Neuronal stem cell (in vitro differentiated cells): Measurements from ENCODE around the gene PTPRG.
A peak's percentile ranks its signal among the peaks of the same experiment; 100 is the strongest.

Experiments
- DNase-seq: peaks from one replicate; pipeline ENCODE4 v3.0.0-alpha.2; 2013; ENCODE audit warnings: low spot score
- H2AFZ ChIP-seq: one replicate; pipeline ENCODE4 v1.6.1; 2013; ENCODE audit warnings: mild to moderate bottlenecking, low read length, inconsistent platforms
- H2AK5ac ChIP-seq: 2 replicates; pipeline ENCODE4 v1.6.1; 2013; ENCODE audit warnings: low read depth, mild to moderate bottlenecking, inconsistent platforms, low read length, moderate library complexity, mixed read lengths
- H2BK120ac ChIP-seq: 2 replicates; pipeline ENCODE4 v1.6.1; 2013; ENCODE audit warnings: low read depth, mild to moderate bottlenecking, inconsistent platforms, low read length, moderate library complexity, mixed read lengths
- H2BK12ac ChIP-seq: one replicate; pipeline ENCODE4 v1.6.1; 2013; ENCODE audit warnings: low read length, inconsistent platforms
- H2BK15ac ChIP-seq: 2 replicates; pipeline ENCODE4 v1.6.1; 2013; ENCODE audit warnings: mild to moderate bottlenecking, low read length, inconsistent platforms, mixed read lengths
- H2BK5ac ChIP-seq: one replicate; pipeline ENCODE4 v1.6.1; 2013; ENCODE audit warnings: inconsistent platforms, mild to moderate bottlenecking, low read length, moderate library complexity
- H3K14ac ChIP-seq: one replicate; pipeline ENCODE4 v1.6.1; 2013; ENCODE audit warnings: low read length, inconsistent platforms
- H3K18ac ChIP-seq: 2 replicates; pipeline ENCODE4 v1.6.1; 2013; ENCODE audit warnings: low read length, inconsistent platforms
- H3K23ac ChIP-seq: 2 replicates; pipeline ENCODE4 v1.6.1; 2013; ENCODE audit warnings: low read depth, mild to moderate bottlenecking, mixed read lengths, low read length, inconsistent platforms; ENCODE audit not compliant: poor library complexity
- H3K27ac ChIP-seq: replicated peaks from 3 replicates; pipeline ENCODE4 v1.5.1; 2013; ENCODE audit warnings: low read length, inconsistent platforms
- H3K27me3 ChIP-seq, 3 experiments: 2 replicates each; pipeline ENCODE4 v1.6.1; 2013; ENCODE audit warnings: low read length in 3 of 3, mild to moderate bottlenecking in 2 of 3, inconsistent platforms in 1 of 3, low read depth in 1 of 3, mixed read lengths in 1 of 3, moderate library complexity in 1 of 3; ENCODE audit not compliant: control insufficient read depth in 3 of 3, insufficient read depth in 3 of 3
- H3K36me3 ChIP-seq, 2 donors: replicated peaks in 1 of 2; 2 replicates each; pipeline ENCODE4 v1.6.1; 2013; ENCODE audit warnings: low read length in 2 of 2; ENCODE audit not compliant: control insufficient read depth in 2 of 2, insufficient read depth in 2 of 2
- H3K4ac ChIP-seq: 2 replicates; pipeline ENCODE4 v1.6.1; 2013; ENCODE audit warnings: inconsistent platforms, mild to moderate bottlenecking, low read length, moderate library complexity
- H3K4me1 ChIP-seq, 2 donors: 1 replicate in 1 of 2; 2 replicates in 1 of 2; pipeline ENCODE4 v1.6.1; 2013; ENCODE audit warnings: low read length in 2 of 2, low read depth in 1 of 2; ENCODE audit not compliant: control insufficient read depth in 2 of 2, insufficient read depth in 1 of 2
- H3K4me2 ChIP-seq: one replicate; pipeline ENCODE4 v1.6.1; 2013; ENCODE audit warnings: mild to moderate bottlenecking, low read length, inconsistent platforms; ENCODE audit not compliant: insufficient read depth, poor library complexity, severe bottlenecking
- H3K4me3 ChIP-seq, 2 donors: 2 replicates each; pipeline ENCODE4 v1.5.1; 2013; ENCODE audit warnings: low read length in 2 of 2, mild to moderate bottlenecking in 2 of 2, inconsistent platforms in 1 of 2, moderate library complexity in 1 of 2
- H3K79me1 ChIP-seq: one replicate; pipeline ENCODE4 v1.6.1; 2013; ENCODE audit warnings: low read depth, mild to moderate bottlenecking, inconsistent platforms, low read length, moderate library complexity
- H3K9ac ChIP-seq: one replicate; pipeline ENCODE4 v1.6.1; 2013; ENCODE audit warnings: mild to moderate bottlenecking, low read depth, low read length, inconsistent platforms; ENCODE audit not compliant: poor library complexity
- H3K9me3 ChIP-seq, 2 donors: replicated peaks in 1 of 2; 2 replicates each; pipeline versions ENCODE3 to v1.6.1; 2013; ENCODE audit warnings: low read length in 2 of 2, mild to moderate bottlenecking in 2 of 2, inconsistent platforms in 1 of 2, low read depth in 1 of 2, mixed read lengths in 1 of 2, moderate library complexity in 1 of 2; ENCODE audit not compliant: control insufficient read depth in 2 of 2, insufficient read depth in 1 of 2
- H4K8ac ChIP-seq: one replicate; pipeline ENCODE4 v1.6.1; 2013; ENCODE audit warnings: low read depth, mild to moderate bottlenecking, inconsistent platforms, low read length, moderate library complexity
- H4K91ac ChIP-seq: one replicate; pipeline ENCODE4 v1.6.1; 2013; ENCODE audit warnings: low read length, low read depth, mild to moderate bottlenecking, inconsistent platforms; ENCODE audit not compliant: poor library complexity
- WGBS, 2 donors: extraction: QIAGEN DNeasy Blood & Tissue Kit; methylation state at CpG; one replicate each; pipeline ENCODE4 v1.1.7; 2013; ENCODE audit warnings: missing lambda C conversion rate in 2 of 2, mixed read lengths in 1 of 2; ENCODE audit not compliant: insufficient read length in 2 of 2, insufficient replicate concordance in 1 of 2; ENCODE audit errors: extremely low coverage in 2 of 2; 5-methylcytosine and 5-hydroxymethylcytosine counted together

Gene PTPRG

DNA sequence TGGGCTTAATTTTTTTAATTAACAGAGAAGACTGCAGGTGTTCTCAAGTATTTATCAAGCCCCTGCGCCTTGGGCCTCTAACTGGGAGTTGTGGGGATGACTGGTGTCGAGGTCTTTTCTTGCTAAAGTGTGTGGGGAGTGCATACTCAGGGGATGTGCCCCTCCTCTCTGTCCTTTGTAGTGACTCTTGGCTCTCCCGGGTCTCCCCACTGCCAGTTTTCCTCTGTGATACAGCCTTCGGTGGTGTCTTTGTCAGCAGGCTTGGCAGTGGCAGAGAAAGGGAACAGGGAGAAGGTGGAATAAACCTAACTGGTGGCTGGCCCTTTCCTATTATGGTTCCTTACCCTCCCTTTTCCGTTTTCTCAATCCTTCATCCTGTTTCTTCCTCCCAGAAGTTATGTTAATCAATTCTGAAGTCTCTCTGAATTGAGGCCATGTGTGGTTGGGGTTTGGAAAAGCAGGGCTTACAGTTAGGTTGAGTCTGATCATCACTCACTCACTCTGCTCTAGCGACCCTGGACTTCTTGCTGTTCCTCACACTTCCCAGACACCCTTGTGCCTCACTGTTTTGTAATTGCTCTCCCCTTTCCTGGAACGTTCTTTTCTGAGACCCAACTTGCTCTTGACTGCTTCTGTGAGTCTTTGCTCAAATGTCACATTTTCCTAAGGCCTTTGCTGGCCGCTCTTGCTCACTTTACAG is 158.1 kb downstream of the PTPRG start:
- Histone ChIP-seq H3K4ac (no peak overlapping the region), H2AFZ (peak overlapping the region; percentile 57), H4K8ac (no peak overlapping the region), H3K18ac (no peak overlapping the region), H4K91ac (no peak overlapping the region), H2BK120ac (no peak overlapping the region), H2AK5ac (no peak overlapping the region), H3K4me1 (peaks cover 7 to 15% of the 10 kb centered on the region in 2 donors), H3K4me3 (no peak overlapping the region), H3K36me3 (peaks cover 0 to 2% of the 10 kb centered on the region in 2 donors), H3K27ac (no peak overlapping the region), H3K14ac (no peak overlapping the region), H3K9ac (no peak overlapping the region), H2BK5ac (no peak overlapping the region), H3K79me1 (peaks cover 4% of the 10 kb centered on the region), H3K9me3 (peaks cover 0 to 3% of the 10 kb centered on the region in 2 donors), H2BK12ac (no peak overlapping the region), H3K4me2 (no peak overlapping the region), H2BK15ac (no peak overlapping the region), H3K27me3 (no peaks in the 10 kb centered on the region), H3K23ac (no peak overlapping the region)
- WGBS, 2 donors = no CpG with 5 or more reads among the region's 8 CpGs
- no peak for DNase-seq

DNA sequence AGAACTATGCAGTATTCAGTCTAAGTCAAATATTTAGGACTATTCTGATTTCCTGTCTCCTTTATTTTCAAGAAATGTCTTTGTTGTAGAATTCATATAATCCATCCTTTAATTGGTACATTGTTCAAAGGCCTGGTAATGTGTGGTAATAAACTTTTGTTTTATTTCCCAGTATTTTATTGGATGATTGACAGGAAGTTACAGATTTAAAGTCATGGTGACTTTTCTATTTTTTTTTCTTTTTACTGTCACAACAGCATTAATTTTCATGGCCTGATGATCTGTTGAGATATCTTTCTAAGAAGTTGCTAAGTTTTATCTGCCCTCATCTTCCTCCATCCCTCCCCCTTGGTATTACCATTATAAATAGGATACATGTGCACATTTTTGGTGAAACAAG is 161.7 kb downstream of the PTPRG start:
- Histone ChIP-seq H3K4ac (no peak overlapping the region), H3K14ac (no peak overlapping the region), H3K27me3 (no peaks in the 10 kb centered on the region), H4K8ac (no peak overlapping the region), H2BK12ac (no peak overlapping the region), H2AFZ (no peak overlapping the region), H3K4me3 (no peak overlapping the region), H2BK120ac (no peak overlapping the region), H3K9me3 (peaks cover 0 to 3% of the 10 kb centered on the region in 2 donors), H3K27ac (no peak overlapping the region), H3K79me1 (peaks cover 4% of the 10 kb centered on the region), H2BK15ac (no peak overlapping the region), H3K18ac (no peak overlapping the region), H3K36me3 (peaks cover 0 to 2% of the 10 kb centered on the region in 2 donors), H3K4me1 (peaks cover 7 to 15% of the 10 kb centered on the region in 2 donors), H3K4me2 (no peak overlapping the region), H3K9ac (no peak overlapping the region), H2AK5ac (no peak overlapping the region), H2BK5ac (no peak overlapping the region), H3K23ac (no peak overlapping the region), H4K91ac (no peak overlapping the region)
- no peak for DNase-seq

- H3K27me3 ChIP-seq = no peaks in the 10 kb centered on the region
- H3K9ac ChIP-seq = no peak overlapping the region
- H2BK15ac ChIP-seq = no peak overlapping the region
- no peak overlapping the region for H3K4me2 ChIP-seq
- H3K23ac ChIP-seq = no peak overlapping the region
- H3K14ac ChIP-seq = no peak overlapping the region
- peaks cover 4% of the 10 kb centered on the region for H3K79me1 ChIP-seq
- no peak overlapping the region for H3K4ac ChIP-seq
- H3K36me3 ChIP-seq = peaks cover 0 to 2% of the 10 kb centered on the region in 2 donors
- no peak overlapping the region for H4K91ac ChIP-seq
- no peak for DNase-seq
- peaks cover 0 to 3% of the 10 kb centered on the region in 2 donors for H3K9me3 ChIP-seq
- no CpG with 5 or more reads among the region's 2 CpGs for WGBS, 2 donors
- H4K8ac ChIP-seq = no peak overlapping the region
- H2AFZ ChIP-seq = no peak overlapping the region
- H2BK5ac ChIP-seq = no peak overlapping the region
- H2BK12ac ChIP-seq = no peak overlapping the region
- no peak overlapping the region for H3K27ac ChIP-seq
- H2AK5ac ChIP-seq = no peak overlapping the region
- no peak overlapping the region for H2BK120ac ChIP-seq
- H3K4me3 ChIP-seq = no peak overlapping the region
- no peak overlapping the region for H3K18ac ChIP-seq
- peaks cover 4 to 7% of the 10 kb centered on the region in 2 donors for H3K4me1 ChIP-seq
These were observed 162.8 kb downstream of the PTPRG start for GRCh38 chr3:61724183-61724582.

DNA sequence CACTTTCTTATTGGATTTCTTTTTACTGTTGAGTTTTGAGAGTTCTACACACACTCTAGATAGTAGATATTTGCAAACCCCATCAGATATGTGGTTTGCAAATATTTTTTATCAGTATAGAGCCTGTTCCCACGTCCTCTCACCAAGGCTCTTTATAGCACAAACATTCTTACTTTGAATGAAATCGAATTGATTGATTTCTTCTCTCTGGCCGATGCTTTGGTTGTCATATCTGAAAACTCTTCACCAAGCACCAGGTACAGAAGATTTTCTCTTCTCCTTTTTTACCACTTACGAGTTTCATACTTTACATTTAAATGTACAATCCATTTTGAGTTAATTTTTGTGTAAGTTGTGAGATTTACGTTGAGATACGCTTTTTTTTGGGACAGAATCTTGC is 163.4 kb downstream of the PTPRG start:
- H2BK120ac ChIP-seq = no peak overlapping the region
- no peak overlapping the region for H2AK5ac ChIP-seq
- H3K79me1 ChIP-seq = peaks cover 4% of the 10 kb centered on the region
- no peak overlapping the region for H2BK15ac ChIP-seq
- H3K23ac ChIP-seq = no peak overlapping the region
- no peak for DNase-seq
- peaks cover 0 to 2% of the 10 kb centered on the region in 2 donors for H3K36me3 ChIP-seq
- no peak overlapping the region for H2AFZ ChIP-seq
- no peak overlapping the region for H3K14ac ChIP-seq
- H4K8ac ChIP-seq = no peak overlapping the region
- no peak overlapping the region for H3K9ac ChIP-seq
- H3K4ac ChIP-seq = no peak overlapping the region
- no CpG with 5 or more reads among the region's 6 CpGs for WGBS, 2 donors
- no peak overlapping the region for H2BK5ac ChIP-seq
- no peak overlapping the region for H3K18ac ChIP-seq
- H3K27ac ChIP-seq = no peak overlapping the region
- no peak overlapping the region for H2BK12ac ChIP-seq
- no peak overlapping the region for H4K91ac ChIP-seq
- peaks cover 0 to 3% of the 10 kb centered on the region in 2 donors for H3K9me3 ChIP-seq
- H3K4me1 ChIP-seq = peaks cover under 1 to 2% of the 10 kb centered on the region in 2 donors
- H3K4me2 ChIP-seq = no peak overlapping the region
- H3K27me3 ChIP-seq = no peaks in the 10 kb centered on the region
- H3K4me3 ChIP-seq = no peak overlapping the region
